GM21717 (cell line): ENCODE results near the gene PQBP1.

ENCODE experiments used
- ATAC-seq: cut with Tn5 transposase; IDR thresholded peaks from one replicate; pipeline ENCODE4 v1.9.1; 2021; ENCODE audit warnings: mild to moderate bottlenecking, moderate library complexity; ENCODE audit not compliant: unreplicated experiment

Gene PQBP1

GRCh38 chrX:48919947-48920717 lies 22.4 kb downstream of the PQBP1 start:
- ATAC-seq: no peak

- ATAC-seq: no peak
Measured at GRCh38 chrX:48920718-48921104, 23.0 kb downstream of the PQBP1 start.

GRCh38 chrX:48923771-48924170 lies 26.0 kb downstream of the PQBP1 start:
- no peak for ATAC-seq

GRCh38 chrX:48924270-48924669 lies 26.5 kb downstream of the PQBP1 start:
- no peak for ATAC-seq

- no peak for ATAC-seq
Measured at GRCh38 chrX:48927123-48927522, 29.4 kb downstream of the PQBP1 start.

GRCh38 chrX:48927736-48928382 lies 30.1 kb downstream of the PQBP1 start:
- ATAC-seq: no peak

- ATAC-seq: peak; percentile 35
Measured at GRCh38 chrX:48933757-48934156, 36.0 kb downstream of the PQBP1 start.

- ATAC-seq: no peak
Measured at GRCh38 chrX:48934581-48935300, 37.0 kb downstream of the PQBP1 start.

- no peak for ATAC-seq
Measured at GRCh38 chrX:48935301-48935670, 37.6 kb downstream of the PQBP1 start.

GRCh38 chrX:48936429-48937053 lies 38.8 kb downstream of the PQBP1 start:
- no peak for ATAC-seq

GRCh38 chrX:48937054-48937907 lies 39.6 kb downstream of the PQBP1 start:
- peak; percentile 57 for ATAC-seq

GRCh38 chrX:48938721-48939425 lies 41.1 kb downstream of the PQBP1 start:
- peak; percentile 45 for ATAC-seq

GRCh38 chrX:48939524-48940228 lies 41.9 kb downstream of the PQBP1 start:
- ATAC-seq: no peak

- no peak for ATAC-seq
Measured at GRCh38 chrX:48940404-48940955, 42.8 kb downstream of the PQBP1 start.

- no peak for ATAC-seq
Measured at GRCh38 chrX:48942895-48943294, 45.2 kb downstream of the PQBP1 start.

GRCh38 chrX:48945517-48946348 lies 48.0 kb downstream of the PQBP1 start:
- ATAC-seq: no peak

- no peak for ATAC-seq
Measured at GRCh38 chrX:48948589-48948988, 50.9 kb downstream of the PQBP1 start.
